CD8-positive, alpha-beta memory T cell (primary cell): ENCODE measurements around the gene MOSPD3. TPM values are rescaled to one million over a fixed set of nuclear protein-coding genes. Genes with fewer than 3 reads are reported as not detected.

Experiments
- CTCF ChIA-PET: fragments of 350-600 bp; sonication (Branson Sonifier 250); formaldehyde crosslinking; loops from one replicate; lab custom pipeline; 2021; ENCODE audit warnings: antibody characterized with exemption; lab: Charles Lee
- POLR2A ChIA-PET: fragments of 350-600 bp; sonication (Branson Sonifier 250); formaldehyde crosslinking; loops from one replicate; lab custom pipeline; 2021; ENCODE audit warnings: antibody characterized with exemption; lab: Charles Lee
- DNase-seq, 5 donors: peaks; one replicate each; pipeline versions ENCODE4 v3.0.0 to v3.0.0-alpha.2; 2020 to 2022; ENCODE audit warnings: mixed read lengths in 1 of 5
- H3K27ac ChIP-seq: one replicate; pipeline ENCODE4 v1.7.0; 2013; ENCODE audit warnings: low read depth, mild to moderate bottlenecking, low read length, moderate library complexity
- H3K27me3 ChIP-seq: 2 replicates; pipeline ENCODE4 v1.7.0; 2013; ENCODE audit warnings: low read length, mild to moderate bottlenecking; ENCODE audit not compliant: insufficient read depth, poor library complexity, severe bottlenecking
- H3K36me3 ChIP-seq: 2 replicates; pipeline ENCODE4 v1.7.0; 2013; ENCODE audit warnings: mild to moderate bottlenecking, low read length, moderate library complexity; ENCODE audit not compliant: insufficient read depth
- H3K4me1 ChIP-seq: 2 replicates; pipeline ENCODE4 v1.7.0; 2013; ENCODE audit warnings: mild to moderate bottlenecking, low read length, moderate library complexity; ENCODE audit not compliant: insufficient read depth
- H3K4me3 ChIP-seq: 2 replicates; pipeline ENCODE4 v1.7.0; 2013; ENCODE audit warnings: mild to moderate bottlenecking, low read length
- H3K9me3 ChIP-seq: 2 replicates; pipeline ENCODE4 v1.7.0; 2013; ENCODE audit warnings: mild to moderate bottlenecking, low read length
- H3K27ac Mint-ChIP-seq, 8 donors: one replicate each; pipeline ENCODE4 v1.8.0; 2020 to 2021; ENCODE audit warnings: mixed read lengths in 8 of 8, mild to moderate bottlenecking in 6 of 8, inconsistent platforms in 3 of 8, moderate library complexity in 3 of 8
- H3K27me3 Mint-ChIP-seq, 2 donors: one replicate each; pipeline ENCODE4 v1.8.0; 2020 to 2021; ENCODE audit warnings: mixed read lengths in 2 of 2, mild to moderate bottlenecking in 1 of 2, moderate library complexity in 1 of 2
- H3K36me3 Mint-ChIP-seq, 3 donors: one replicate each; pipeline ENCODE4 v1.8.0; 2020 to 2021; ENCODE audit warnings: mixed read lengths in 3 of 3, inconsistent platforms in 1 of 3, mild to moderate bottlenecking in 1 of 3
- H3K4me1 Mint-ChIP-seq, 3 donors: one replicate each; pipeline ENCODE4 v1.8.0; 2020 to 2021; ENCODE audit warnings: mixed read lengths in 3 of 3, inconsistent platforms in 1 of 3, mild to moderate bottlenecking in 1 of 3
- H3K4me3 Mint-ChIP-seq, 7 donors: one replicate each; pipeline ENCODE4 v1.8.0; 2020 to 2021; ENCODE audit warnings: mixed read lengths in 7 of 7, mild to moderate bottlenecking in 6 of 7, moderate library complexity in 4 of 7, inconsistent platforms in 2 of 7
- H3K9me3 Mint-ChIP-seq, 5 donors: one replicate each; pipeline ENCODE4 v1.8.0; 2020 to 2022; ENCODE audit warnings: mixed read lengths in 5 of 5, mild to moderate bottlenecking in 3 of 5, moderate library complexity in 2 of 5, inconsistent platforms in 1 of 5
- polyA plus RNA-seq: library from polyadenylated mRNA; unstranded; fragments of 300-500 nt; fragmentation: Illumina TruSeq; gene quantifications from one replicate; pipeline ENCODE4 v1.2.3, GENCODE V29; 2021
- total RNA-seq, 2 experiments: library from RNA; stranded (reverse); gene quantifications; one replicate each; pipeline ENCODE4 v1.2.3, GENCODE V29; 2021

Gene MOSPD3
- total and polyA plus RNA-seq, 3 experiments from 2014 or later = 16.2 to 29.7 (median 16.3) TPM

GRCh38 chr7:100606313-100606712 is 6.0 kb upstream of the MOSPD3 start:
- peaks cover 11 to 34% (median 18%) of the 10 kb centered on the region in 3 donors for H3K4me1 Mint-ChIP-seq
- POLR2A ChIA-PET = interaction anchor here (1.2 to 1.3 kb wide), 2 partner anchors 22 to 99 kb away, joined by 4 to 5 read pairs; no protein-coding TSS in a partner anchor
- peak overlapping the region in 6 of 7 donors; percentile 11 to 95 (median 72) for H3K4me3 Mint-ChIP-seq
- no peaks in the 10 kb centered on the region for H3K36me3 Mint-ChIP-seq
- Histone ChIP-seq H3K36me3 (no peaks in the 10 kb centered on the region), H3K4me1 (peaks cover 18% of the 10 kb centered on the region), H3K9me3 (no peaks in the 10 kb centered on the region), H3K27ac (no peak overlapping the region), H3K27me3 (no peaks in the 10 kb centered on the region), H3K4me3 (no peak overlapping the region)
- no peak for DNase-seq
- no peaks in the 10 kb centered on the region for H3K27me3 Mint-ChIP-seq
- CTCF ChIA-PET = interaction anchor here (0.9 to 1.9 kb wide), 6 partner anchors 17 to 99 kb away, joined by 3 to 10 read pairs (median 8); partner anchors contain the start of genes FBXO24, LRCH4 and POP7
- H3K27ac Mint-ChIP-seq = peak overlapping the region in 1 of 8 donors; percentile 64
- H3K9me3 Mint-ChIP-seq = no peaks in the 10 kb centered on the region

GRCh38 chr7:100607111-100607510 is 5.2 kb upstream of the MOSPD3 start:
- peak overlapping the region in 2 of 7 donors; percentile 4 to 73 for H3K4me3 Mint-ChIP-seq
- Histone ChIP-seq H3K36me3 (no peaks in the 10 kb centered on the region), H3K4me1 (peaks cover 18% of the 10 kb centered on the region), H3K27me3 (no peaks in the 10 kb centered on the region), H3K27ac (no peak overlapping the region), H3K9me3 (no peaks in the 10 kb centered on the region), H3K4me3 (no peak overlapping the region)
- ChIA-PET POLR2A (interaction anchor here (0.6 to 1.2 kb wide), 2 partner anchors 21 to 98 kb away, joined by 3 to 4 read pairs; partner anchors contain the start of genes FBXO24 and LRCH4), CTCF (interaction anchor here (0.8 to 1.7 kb wide), 4 partner anchors 22 to 106 kb away, joined by 3 to 5 read pairs (median 3); partner anchors contain the start of gene POP7)
- no peaks in the 10 kb centered on the region for H3K27me3 Mint-ChIP-seq
- H3K4me1 Mint-ChIP-seq = peaks cover 15 to 37% (median 23%) of the 10 kb centered on the region in 3 donors
- H3K27ac Mint-ChIP-seq = peak overlapping the region in 4 of 8 donors; percentile 44 to 76 (median 55)
- no peak for DNase-seq
- H3K9me3 Mint-ChIP-seq = no peaks in the 10 kb centered on the region
- peaks cover 0 to 2% (median 0%) of the 10 kb centered on the region in 3 donors for H3K36me3 Mint-ChIP-seq

GRCh38 chr7:100609958-100610357 is 2.4 kb upstream of the MOSPD3 start:
- Mint-ChIP-seq H3K4me1 (peaks cover 24 to 35% (median 34%) of the 10 kb centered on the region in 3 donors), H3K4me3 (peak overlapping the region in 6 of 7 donors; percentile 1 to 57 (median 32)), H3K27me3 (no peaks in the 10 kb centered on the region), H3K9me3 (no peaks in the 10 kb centered on the region), H3K36me3 (peaks cover 0 to 7% (median 2%) of the 10 kb centered on the region in 3 donors), H3K27ac (peak overlapping the region in 5 of 8 donors; percentile 4 to 34 (median 25))
- Histone ChIP-seq H3K9me3 (no peaks in the 10 kb centered on the region), H3K4me1 (peaks cover 23% of the 10 kb centered on the region), H3K27me3 (no peaks in the 10 kb centered on the region), H3K4me3 (no peak overlapping the region), H3K27ac (no peak overlapping the region), H3K36me3 (no peaks in the 10 kb centered on the region)
- POLR2A ChIA-PET = no interaction called here
- CTCF ChIA-PET = no interaction called here
- no peak for DNase-seq

- Mint-ChIP-seq H3K4me3 (peak overlapping the region; percentile 85 to 100 (median 98)), H3K27me3 (no peaks in the 10 kb centered on the region), H3K27ac (peak overlapping the region in 7 of 8 donors; percentile 39 to 94 (median 87)), H3K9me3 (no peaks in the 10 kb centered on the region), H3K36me3 (peaks cover 0 to 10% (median 7%) of the 10 kb centered on the region in 3 donors), H3K4me1 (peaks cover 20 to 24% (median 23%) of the 10 kb centered on the region in 3 donors)
- H3K9me3 ChIP-seq = no peaks in the 10 kb centered on the region
- peak overlapping the region; percentile 99 for H3K4me3 ChIP-seq
- H3K4me1 ChIP-seq = peaks cover 19% of the 10 kb centered on the region
- no peaks in the 10 kb centered on the region for H3K36me3 ChIP-seq
- POLR2A ChIA-PET = interaction anchor here (0.8 to 3.5 kb wide), 14 partner anchors 14 to 183 kb away, joined by 3 to 31 read pairs (median 10); partner anchors contain the start of genes FBXO24, GNB2, LRCH4 and MEPCE
- H3K27me3 ChIP-seq = no peaks in the 10 kb centered on the region
- peak in 2 of 5 donors; percentile 17 to 43 for DNase-seq
- CTCF ChIA-PET = interaction anchor here (1.0 to 3.4 kb wide), 21 partner anchors 8 to 239 kb away, joined by 3 to 21 read pairs (median 6); partner anchors contain the start of genes FBXO24, GIGYF1, LRCH4 and POP7
- H3K27ac ChIP-seq = peak overlapping the region; percentile 99
Observed at GRCh38 chr7:100612730-100613390, 520 bp downstream of the MOSPD3 start.

GRCh38 chr7:100613412-100614175 is 1.3 kb downstream of the MOSPD3 start:
- ChIA-PET CTCF (interaction anchor here (0.9 to 3.4 kb wide), 16 partner anchors 8 to 238 kb away, joined by 3 to 21 read pairs (median 7); partner anchors contain the start of genes FBXO24, GIGYF1, LRCH4 and POP7), POLR2A (interaction anchor here (1.0 to 3.5 kb wide), 7 partner anchors 28 to 184 kb away, joined by 5 to 31 read pairs (median 10); partner anchors contain the start of genes FBXO24, GNB2, LRCH4 and MEPCE)
- Mint-ChIP-seq H3K4me1 (peaks cover 20 to 24% (median 23%) of the 10 kb centered on the region in 3 donors), H3K27me3 (no peaks in the 10 kb centered on the region), H3K9me3 (no peaks in the 10 kb centered on the region), H3K27ac (peak overlapping the region in 5 of 8 donors; percentile 39 to 94 (median 51)), H3K4me3 (peak overlapping the region; percentile 84 to 94 (median 85)), H3K36me3 (peaks cover 0 to 10% (median 7%) of the 10 kb centered on the region in 3 donors)
- Histone ChIP-seq H3K9me3 (no peaks in the 10 kb centered on the region), H3K36me3 (no peaks in the 10 kb centered on the region), H3K27me3 (no peaks in the 10 kb centered on the region), H3K4me3 (peak overlapping the region; percentile 99), H3K27ac (no peak overlapping the region), H3K4me1 (peaks cover 19% of the 10 kb centered on the region)
- no peak for DNase-seq

GRCh38 chr7:100614308-100614861 is 2.0 kb downstream of the MOSPD3 start:
- Mint-ChIP-seq H3K27me3 (no peaks in the 10 kb centered on the region), H3K27ac (peak overlapping the region in 2 of 8 donors; percentile 83 to 94), H3K4me1 (peaks cover 20 to 24% (median 23%) of the 10 kb centered on the region in 3 donors), H3K4me3 (peak overlapping the region in 1 of 7 donors; percentile 61), H3K9me3 (no peaks in the 10 kb centered on the region), H3K36me3 (peaks cover 0 to 10% (median 7%) of the 10 kb centered on the region in 3 donors)
- no peak for DNase-seq
- H3K9me3 ChIP-seq = no peaks in the 10 kb centered on the region
- POLR2A ChIA-PET = interaction anchor here (0.6 to 3.5 kb wide), 3 partner anchors 29 to 82 kb away, joined by 3 to 31 read pairs (median 5); partner anchors contain the start of genes FBXO24 and LRCH4
- no peak overlapping the region for H3K27ac ChIP-seq
- H3K27me3 ChIP-seq = no peaks in the 10 kb centered on the region
- no peak overlapping the region for H3K4me3 ChIP-seq
- CTCF ChIA-PET = interaction anchor here (0.9 to 3.2 kb wide), 8 partner anchors 9 to 79 kb away, joined by 3 to 21 read pairs (median 8); partner anchors contain the start of genes FBXO24, GIGYF1 and LRCH4
- H3K36me3 ChIP-seq = no peaks in the 10 kb centered on the region
- H3K4me1 ChIP-seq = peaks cover 19% of the 10 kb centered on the region

GRCh38 chr7:100620239-100620638 is 7.9 kb downstream of the MOSPD3 start:
- DNase-seq = no peak
- H3K36me3 ChIP-seq = no peaks in the 10 kb centered on the region
- Mint-ChIP-seq H3K9me3 (no peaks in the 10 kb centered on the region), H3K4me1 (peaks cover under 1 to 6% (median 3%) of the 10 kb centered on the region in 3 donors), H3K4me3 (peak overlapping the region in 1 of 7 donors; percentile 40), H3K27ac (no peak overlapping the region), H3K27me3 (no peaks in the 10 kb centered on the region), H3K36me3 (peaks cover 0 to 9% (median 3%) of the 10 kb centered on the region in 3 donors)
- H3K4me3 ChIP-seq = no peak overlapping the region
- no peaks in the 10 kb centered on the region for H3K27me3 ChIP-seq
- no peaks in the 10 kb centered on the region for H3K9me3 ChIP-seq
- POLR2A ChIA-PET = no interaction called here
- CTCF ChIA-PET = interaction anchor here (1.0 kb wide), 1 partner anchor 12 kb away, joined by 4 read pairs; no protein-coding TSS in a partner anchor
- no peaks in the 10 kb centered on the region for H3K4me1 ChIP-seq
- no peak overlapping the region for H3K27ac ChIP-seq
